Measurements from ENCODE around the gene CRBN. TPM values are rescaled to one million over a fixed set of nuclear protein-coding genes. Genes with fewer than 3 reads are reported as not detected.

The CRBN gene
- total and polyA plus RNA-seq, 9 of the 15 experiments (the other 6 are each of a cell fraction or from before 2014, with no cell fraction given), result 40.8 to 331 (median 57.4) TPM

DNA sequence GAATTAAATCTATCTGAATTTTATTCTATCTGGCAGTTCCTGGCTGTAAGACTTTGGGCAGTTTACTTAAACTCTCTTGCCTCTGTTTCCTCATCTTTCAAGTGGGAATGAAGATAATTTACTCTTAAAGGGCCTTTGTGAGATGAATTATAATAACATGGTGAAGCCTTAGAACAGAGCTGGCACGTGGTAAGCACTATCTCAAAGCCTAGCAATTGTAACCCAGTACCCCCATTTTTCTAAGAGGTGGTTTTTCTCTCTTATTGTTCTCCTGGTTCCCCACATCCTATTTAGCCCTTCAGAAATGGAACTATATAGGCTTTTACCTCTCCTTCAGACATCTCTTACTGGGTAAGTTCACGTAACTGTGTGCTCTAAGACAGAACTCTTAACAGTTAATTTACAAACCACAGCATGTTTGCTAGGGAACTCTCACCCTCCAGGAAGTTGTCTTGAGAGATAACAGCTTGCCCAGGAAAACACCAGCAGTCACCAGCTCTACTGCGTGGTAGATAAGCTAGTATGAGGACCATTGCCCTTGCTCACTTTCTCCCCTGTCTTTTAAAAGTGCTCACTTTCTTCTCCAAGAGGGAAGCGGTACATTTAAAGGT, 12.3 kb upstream of the CRBN start (continued):
- TF ChIP-seq, protein P1, sequence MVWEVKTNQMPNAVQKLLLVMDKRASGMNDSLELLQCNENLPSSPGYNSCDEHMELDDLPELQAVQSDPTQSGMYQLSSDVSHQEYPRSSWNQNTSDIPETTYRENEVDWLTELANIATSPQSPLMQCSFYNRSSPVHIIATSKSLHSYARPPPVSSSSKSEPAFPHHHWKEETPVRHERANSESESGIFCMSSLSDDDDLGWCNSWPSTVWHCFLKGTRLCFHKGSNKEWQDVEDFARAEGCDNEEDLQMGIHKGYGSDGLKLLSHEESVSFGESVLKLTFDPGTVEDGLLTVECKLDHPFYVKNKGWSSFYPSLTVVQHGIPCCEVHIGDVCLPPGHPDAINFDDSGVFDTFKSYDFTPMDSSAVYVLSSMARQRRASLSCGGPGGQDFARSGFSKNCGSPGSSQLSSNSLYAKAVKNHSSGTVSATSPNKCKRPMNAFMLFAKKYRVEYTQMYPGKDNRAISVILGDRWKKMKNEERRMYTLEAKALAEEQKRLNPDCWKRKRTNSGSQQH (CRISPR knock-in tag; IDR thresholded peaks at IDR 0.05), result no peak
- TF ChIP-seq GATAD2B (IDR thresholded peaks at IDR 0.05; ENCODE audit: borderline replicate concordance) (no peak; the same call in 1 of the 2 replicates), KLF10 (CRISPR knock-in tag; IDR thresholded peaks at IDR 0.05) (no peak), SIRT6 (IDR thresholded peaks at IDR 0.05; ENCODE audit: low read depth, low read length) (no peak), SMAD1 (IDR thresholded peaks at IDR 0.05; ENCODE audit: low read depth, low read length, partially characterized antibody) (no peak), TBL1XR1 (IDR thresholded peaks at IDR 0.05; ENCODE audit: low read length in 2 of 2) (peak in 1 of 2 experiments; percentile 73; a peak in 1 of 4 replicates), ZEB2 (IDR thresholded peaks at IDR 0.05) (no peak; the same call in 1 of the 2 replicates), SMAD2 (IDR thresholded peaks at IDR 0.05; ENCODE audit: low read depth, low read length) (no peak), SRSF3 (IDR thresholded peaks at IDR 0.05; ENCODE audit: insufficient read depth, low read length) (no peak), RUNX1 (IDR thresholded peaks at IDR 0.05; ENCODE audit: low read depth) (no peak), ELF1 (tag; IDR thresholded peaks at IDR 0.05) (no peak; the same call in 1 of the 2 replicates), HMGN3 (IDR thresholded peaks at IDR 0.05; ENCODE audit: borderline replicate concordance, extremely low read depth, insufficient read length, low read depth, low read length) (no peak), ZKSCAN3 (CRISPR knock-in tag; IDR thresholded peaks at IDR 0.05) (no peak), SRF (CRISPR knock-in tag; IDR thresholded peaks at IDR 0.05) (no peak), NFE2 (IDR thresholded peaks at IDR 0.05; ENCODE audit: low read depth) (no peak), NFRKB (IDR thresholded peaks at IDR 0.05; ENCODE audit: low read depth) (0 out of 2 replicates have a peak, but pooled peaks have one; percentile 43)
- TF ChIP-seq, protein P2, sequence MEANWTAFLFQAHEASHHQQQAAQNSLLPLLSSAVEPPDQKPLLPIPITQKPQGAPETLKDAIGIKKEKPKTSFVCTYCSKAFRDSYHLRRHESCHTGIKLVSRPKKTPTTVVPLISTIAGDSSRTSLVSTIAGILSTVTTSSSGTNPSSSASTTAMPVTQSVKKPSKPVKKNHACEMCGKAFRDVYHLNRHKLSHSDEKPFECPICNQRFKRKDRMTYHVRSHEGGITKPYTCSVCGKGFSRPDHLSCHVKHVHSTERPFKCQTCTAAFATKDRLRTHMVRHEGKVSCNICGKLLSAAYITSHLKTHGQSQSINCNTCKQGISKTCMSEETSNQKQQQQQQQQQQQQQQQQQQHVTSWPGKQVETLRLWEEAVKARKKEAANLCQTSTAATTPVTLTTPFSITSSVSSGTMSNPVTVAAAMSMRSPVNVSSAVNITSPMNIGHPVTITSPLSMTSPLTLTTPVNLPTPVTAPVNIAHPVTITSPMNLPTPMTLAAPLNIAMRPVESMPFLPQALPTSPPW (CRISPR knock-in tag; IDR thresholded peaks at IDR 0.05), result peak; percentile 23; the same call in 1 of the 2 replicates
- TF ChIP-seq, protein P3, sequence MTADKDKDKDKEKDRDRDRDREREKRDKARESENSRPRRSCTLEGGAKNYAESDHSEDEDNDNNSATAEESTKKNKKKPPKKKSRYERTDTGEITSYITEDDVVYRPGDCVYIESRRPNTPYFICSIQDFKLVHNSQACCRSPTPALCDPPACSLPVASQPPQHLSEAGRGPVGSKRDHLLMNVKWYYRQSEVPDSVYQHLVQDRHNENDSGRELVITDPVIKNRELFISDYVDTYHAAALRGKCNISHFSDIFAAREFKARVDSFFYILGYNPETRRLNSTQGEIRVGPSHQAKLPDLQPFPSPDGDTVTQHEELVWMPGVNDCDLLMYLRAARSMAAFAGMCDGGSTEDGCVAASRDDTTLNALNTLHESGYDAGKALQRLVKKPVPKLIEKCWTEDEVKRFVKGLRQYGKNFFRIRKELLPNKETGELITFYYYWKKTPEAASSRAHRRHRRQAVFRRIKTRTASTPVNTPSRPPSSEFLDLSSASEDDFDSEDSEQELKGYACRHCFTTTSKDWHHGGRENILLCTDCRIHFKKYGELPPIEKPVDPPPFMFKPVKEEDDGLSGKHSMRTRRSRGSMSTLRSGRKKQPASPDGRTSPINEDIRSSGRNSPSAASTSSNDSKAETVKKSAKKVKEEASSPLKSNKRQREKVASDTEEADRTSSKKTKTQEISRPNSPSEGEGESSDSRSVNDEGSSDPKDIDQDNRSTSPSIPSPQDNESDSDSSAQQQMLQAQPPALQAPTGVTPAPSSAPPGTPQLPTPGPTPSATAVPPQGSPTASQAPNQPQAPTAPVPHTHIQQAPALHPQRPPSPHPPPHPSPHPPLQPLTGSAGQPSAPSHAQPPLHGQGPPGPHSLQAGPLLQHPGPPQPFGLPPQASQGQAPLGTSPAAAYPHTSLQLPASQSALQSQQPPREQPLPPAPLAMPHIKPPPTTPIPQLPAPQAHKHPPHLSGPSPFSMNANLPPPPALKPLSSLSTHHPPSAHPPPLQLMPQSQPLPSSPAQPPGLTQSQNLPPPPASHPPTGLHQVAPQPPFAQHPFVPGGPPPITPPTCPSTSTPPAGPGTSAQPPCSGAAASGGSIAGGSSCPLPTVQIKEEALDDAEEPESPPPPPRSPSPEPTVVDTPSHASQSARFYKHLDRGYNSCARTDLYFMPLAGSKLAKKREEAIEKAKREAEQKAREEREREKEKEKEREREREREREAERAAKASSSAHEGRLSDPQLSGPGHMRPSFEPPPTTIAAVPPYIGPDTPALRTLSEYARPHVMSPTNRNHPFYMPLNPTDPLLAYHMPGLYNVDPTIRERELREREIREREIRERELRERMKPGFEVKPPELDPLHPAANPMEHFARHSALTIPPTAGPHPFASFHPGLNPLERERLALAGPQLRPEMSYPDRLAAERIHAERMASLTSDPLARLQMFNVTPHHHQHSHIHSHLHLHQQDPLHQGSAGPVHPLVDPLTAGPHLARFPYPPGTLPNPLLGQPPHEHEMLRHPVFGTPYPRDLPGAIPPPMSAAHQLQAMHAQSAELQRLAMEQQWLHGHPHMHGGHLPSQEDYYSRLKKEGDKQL (CRISPR knock-in tag; IDR thresholded peaks at IDR 0.05; ENCODE audit: borderline replicate concordance), result no peak
- TF ChIP-seq, protein P4, sequence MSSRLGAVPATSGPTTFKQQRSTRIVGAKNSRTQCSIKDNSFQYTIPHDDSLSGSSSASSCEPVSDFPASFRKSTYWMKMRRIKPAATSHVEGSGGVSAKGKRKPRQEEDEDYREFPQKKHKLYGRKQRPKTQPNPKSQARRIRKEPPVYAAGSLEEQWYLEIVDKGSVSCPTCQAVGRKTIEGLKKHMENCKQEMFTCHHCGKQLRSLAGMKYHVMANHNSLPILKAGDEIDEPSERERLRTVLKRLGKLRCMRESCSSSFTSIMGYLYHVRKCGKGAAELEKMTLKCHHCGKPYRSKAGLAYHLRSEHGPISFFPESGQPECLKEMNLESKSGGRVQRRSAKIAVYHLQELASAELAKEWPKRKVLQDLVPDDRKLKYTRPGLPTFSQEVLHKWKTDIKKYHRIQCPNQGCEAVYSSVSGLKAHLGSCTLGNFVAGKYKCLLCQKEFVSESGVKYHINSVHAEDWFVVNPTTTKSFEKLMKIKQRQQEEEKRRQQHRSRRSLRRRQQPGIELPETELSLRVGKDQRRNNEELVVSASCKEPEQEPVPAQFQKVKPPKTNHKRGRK (tag; IDR thresholded peaks at IDR 0.05), result no peak

All from K562 (cell line).